ENCODE measurements around the gene HHATL. TPM values are rescaled to one million over a fixed set of nuclear protein-coding genes. Genes with fewer than 3 reads are reported as not detected.

Gene HHATL
- total and polyA plus RNA-seq, 10 donors = 0.13 to 0.42 TPM; not detected in 8

GRCh38 chr3:42685891-42686820 lies 16.4 kb downstream of the HHATL start:
- Histone ChIP-seq H3K27ac (no peak overlapping the region), H3K9me3 (no peaks in the 10 kb centered on the region), H3K4me3 (peak overlapping the region in 1 of 8 donors; percentile 32), H3K27me3 (replicated peaks in 1 of 7) (peaks cover 0 to 47% (median 12%) of the 10 kb centered on the region in 7 donors), H3K4me1 (peaks cover 0 to 10% (median 3%) of the 10 kb centered on the region in 6 donors), H3K36me3 (no peaks in the 10 kb centered on the region)
- TF ChIP-seq CTCF (IDR thresholded peaks at IDR 0.05 in 8 of 11, conservative IDR thresholded peaks at IDR 0.05 in 3 of 11) = no peak
- TF ChIP-seq POLR2A (IDR thresholded peaks at IDR 0.05) = no peak
- no peak for TF ChIP-seq POLR2AphosphoS5 (IDR thresholded peaks at IDR 0.05)
- intact Hi-C loops (cut with DNase I; ENCODE audit: low total_unique reads) = no loop called here
- 34 to 63% (median 50%) methylated on average over 78 to 80 of the region's 80 CpGs for WGBS, 5 donors
- peak; percentile 51 for DNase-seq

GRCh38 chr3:42685363-42685881 lies 17.2 kb downstream of the HHATL start, which contains the start of gene KLHL40:
Gene KLHL40, plus strand, starts transcription at chr3:42685537. Its CDS starts 82 bp downstream, at chr3:42685619.
- peaks cover 0 to 47% (median 12%) of the 10 kb centered on the region in 7 donors for H3K27me3 ChIP-seq (replicated peaks in 1 of 7)
- DNase-seq = peak; percentile 53
- H3K27ac ChIP-seq = no peak within 1 kb of the TSS
- no peaks in the 10 kb centered on the region for H3K9me3 ChIP-seq
- no peaks in the 10 kb centered on the region for H3K36me3 ChIP-seq
- no peak for TF ChIP-seq POLR2AphosphoS5 (IDR thresholded peaks at IDR 0.05)
- TF ChIP-seq POLR2A (IDR thresholded peaks at IDR 0.05) = no peak
- TF ChIP-seq CTCF (IDR thresholded peaks at IDR 0.05 in 8 of 11, conservative IDR thresholded peaks at IDR 0.05 in 3 of 11) = no peak
- 17 to 79% (median 48%) methylated on average over 1 to 34 of the region's 34 CpGs for WGBS, 5 donors
- peaks cover 0 to 10% (median 3%) of the 10 kb centered on the region in 6 donors for H3K4me1 ChIP-seq
- intact Hi-C loops (cut with DNase I; ENCODE audit: low total_unique reads) = no loop called here
- H3K4me3 ChIP-seq = peak within 1 kb of the TSS in 1 of 8 donors; percentile 32

- no peak for DNase-seq
- Histone ChIP-seq H3K27ac (no peak overlapping the region), H3K4me1 (peaks cover 0 to 10% (median 3%) of the 10 kb centered on the region in 6 donors), H3K9me3 (no peaks in the 10 kb centered on the region), H3K4me3 (no peak overlapping the region), H3K36me3 (no peaks in the 10 kb centered on the region), H3K27me3 (replicated peaks in 1 of 7) (peaks cover 0 to 47% (median 12%) of the 10 kb centered on the region in 7 donors)
- TF ChIP-seq POLR2A (IDR thresholded peaks at IDR 0.05) (no peak), CTCF (IDR thresholded peaks at IDR 0.05 in 8 of 11, conservative IDR thresholded peaks at IDR 0.05 in 3 of 11) (no peak), POLR2AphosphoS5 (IDR thresholded peaks at IDR 0.05) (no peak)
- WGBS, 5 donors = 77 to 85% (median 81%) methylated on average over 7 of the region's 7 CpGs
- intact Hi-C loops (cut with DNase I; ENCODE audit: low total_unique reads) = no loop called here
These were observed 17.8 kb downstream of the HHATL start for GRCh38 chr3:42684632-42685362.
